NT2/D1 (cell line): ENCODE data around the gene ST6GALNAC3.

Experiments used
- DNase-seq: peaks from one replicate; pipeline ENCODE4 v3.0.0-alpha.2; 2011; ENCODE audit warnings: low read depth, low spot score
- H3K27me3 ChIP-seq: 2 replicates; pipeline ENCODE4 v1.6.0; 2011; ENCODE audit warnings: mild to moderate bottlenecking; ENCODE audit not compliant: insufficient read length, insufficient read depth
- H3K36me3 ChIP-seq: 2 replicates; pipeline ENCODE4 v1.6.1; 2011; ENCODE audit warnings: mild to moderate bottlenecking, low read length, mixed read lengths; ENCODE audit not compliant: insufficient read depth, insufficient read length
- H3K4me1 ChIP-seq: 2 replicates; pipeline ENCODE4 v1.5.1; 2011; ENCODE audit not compliant: insufficient read depth, insufficient read length
- H3K4me3 ChIP-seq: 2 replicates; pipeline ENCODE4 v1.5.1; 2011; ENCODE audit warnings: low read depth; ENCODE audit not compliant: insufficient read length
- H3K9ac ChIP-seq: 2 replicates; pipeline ENCODE4 v1.6.0; 2011; ENCODE audit warnings: low read depth; ENCODE audit not compliant: insufficient read length
- H3K9me3 ChIP-seq: 2 replicates; pipeline ENCODE4 v1.5.1; 2011; ENCODE audit warnings: mild to moderate bottlenecking, low read length; ENCODE audit not compliant: insufficient read depth
- SUZ12 ChIP-seq: IDR thresholded peaks from 2 replicates; pipeline ENCODE4 v1.6.1; 2011; ENCODE audit not compliant: insufficient read length, insufficient read depth; ENCODE audit errors: extremely low read depth
- YY1 ChIP-seq: IDR thresholded peaks from 2 replicates; pipeline ENCODE4 v1.6.1; 2011; ENCODE audit not compliant: insufficient read length, insufficient read depth
- ZNF274 ChIP-seq: IDR thresholded peaks from 2 replicates; pipeline ENCODE4 v1.6.1; 2011; ENCODE audit warnings: mild to moderate bottlenecking, low read depth, low read length

Gene ST6GALNAC3

GRCh38 chr1:76145332-76145731 lies 70.8 kb downstream of the ST6GALNAC3 start:
- no peak for DNase-seq

GRCh38 chr1:76146184-76146583 lies 71.6 kb downstream of the ST6GALNAC3 start:
- Histone ChIP-seq H3K4me3 (no peak overlapping the region), H3K4me1 (peaks cover 7% of the 10 kb centered on the region), H3K9ac (no peak overlapping the region), H3K9me3 (no peaks in the 10 kb centered on the region), H3K36me3 (no peaks in the 10 kb centered on the region), H3K27me3 (no peaks in the 10 kb centered on the region)
- TF ChIP-seq ZNF274 (no peak), SUZ12 (no peak), YY1 (no peak)
- DNase-seq: no peak

More at GRCh38 chr1:76145332-76145731, 70.8 kb downstream of the ST6GALNAC3 start:
- no peak overlapping the region for H3K4me3 ChIP-seq
- peaks cover 7% of the 10 kb centered on the region for H3K4me1 ChIP-seq
- no peak overlapping the region for H3K9ac ChIP-seq
- H3K27me3 ChIP-seq: no peaks in the 10 kb centered on the region
- H3K9me3 ChIP-seq: no peaks in the 10 kb centered on the region
- no peak for TF ChIP-seq ZNF274
- no peak for TF ChIP-seq SUZ12
- no peak for TF ChIP-seq YY1
- H3K36me3 ChIP-seq: no peaks in the 10 kb centered on the region

GRCh38 chr1:76147917-76148316 lies 73.4 kb downstream of the ST6GALNAC3 start:
- no peak overlapping the region for H3K9ac ChIP-seq
- no peaks in the 10 kb centered on the region for H3K4me1 ChIP-seq
- no peak overlapping the region for H3K4me3 ChIP-seq
- no peak for DNase-seq
- no peaks in the 10 kb centered on the region for H3K36me3 ChIP-seq
- H3K9me3 ChIP-seq: no peaks in the 10 kb centered on the region
- TF ChIP-seq SUZ12 (no peak), YY1 (no peak), ZNF274 (no peak)
- H3K27me3 ChIP-seq: no peaks in the 10 kb centered on the region

GRCh38 chr1:76148460-76148859 lies 73.9 kb downstream of the ST6GALNAC3 start:
- no peak overlapping the region for H3K9ac ChIP-seq
- no peaks in the 10 kb centered on the region for H3K4me1 ChIP-seq
- no peaks in the 10 kb centered on the region for H3K27me3 ChIP-seq
- no peaks in the 10 kb centered on the region for H3K9me3 ChIP-seq
- no peak overlapping the region for H3K4me3 ChIP-seq
- no peak for DNase-seq
- TF ChIP-seq YY1: no peak
- no peaks in the 10 kb centered on the region for H3K36me3 ChIP-seq

GRCh38 chr1:76153841-76154205 lies 79.3 kb downstream of the ST6GALNAC3 start:
- H3K36me3 ChIP-seq: no peaks in the 10 kb centered on the region
- H3K9me3 ChIP-seq: no peaks in the 10 kb centered on the region
- H3K4me1 ChIP-seq: peaks cover 2% of the 10 kb centered on the region
- H3K27me3 ChIP-seq: no peaks in the 10 kb centered on the region
- no peak overlapping the region for H3K9ac ChIP-seq
- no peak for DNase-seq
- no peak overlapping the region for H3K4me3 ChIP-seq
- no peak for TF ChIP-seq ZNF274
- no peak for TF ChIP-seq SUZ12
- no peak for TF ChIP-seq YY1

GRCh38 chr1:76154206-76154956 lies 79.8 kb downstream of the ST6GALNAC3 start:
- DNase-seq: peak; percentile 66
- Histone ChIP-seq H3K36me3 (no peaks in the 10 kb centered on the region), H3K9ac (no peak overlapping the region), H3K4me1 (peaks cover 2% of the 10 kb centered on the region), H3K9me3 (no peaks in the 10 kb centered on the region), H3K4me3 (no peak overlapping the region), H3K27me3 (no peaks in the 10 kb centered on the region)
- no peak for TF ChIP-seq SUZ12
- TF ChIP-seq YY1: no peak
- TF ChIP-seq ZNF274: no peak

GRCh38 chr1:76156987-76157386 lies 82.4 kb downstream of the ST6GALNAC3 start:
- DNase-seq: no peak
- H3K4me1 ChIP-seq: peaks cover 2% of the 10 kb centered on the region
- H3K36me3 ChIP-seq: no peaks in the 10 kb centered on the region
- TF ChIP-seq ZNF274 (no peak), YY1 (no peak)
- no peak overlapping the region for H3K9ac ChIP-seq
- H3K9me3 ChIP-seq: no peaks in the 10 kb centered on the region
- no peak overlapping the region for H3K4me3 ChIP-seq
- no peaks in the 10 kb centered on the region for H3K27me3 ChIP-seq

- no peaks in the 10 kb centered on the region for H3K9me3 ChIP-seq
- H3K27me3 ChIP-seq: no peaks in the 10 kb centered on the region
- H3K9ac ChIP-seq: no peak overlapping the region
- DNase-seq: no peak
- H3K4me3 ChIP-seq: no peak overlapping the region
- no peak for TF ChIP-seq SUZ12
- no peak for TF ChIP-seq ZNF274
- TF ChIP-seq YY1: no peak
- H3K4me1 ChIP-seq: peaks cover 2% of the 10 kb centered on the region
- H3K36me3 ChIP-seq: no peaks in the 10 kb centered on the region
These were observed 83.6 kb downstream of the ST6GALNAC3 start for GRCh38 chr1:76158126-76158525.
